Umbilical cord (tissue), 2 donors: Measurements from ENCODE around the gene GALNTL6. TPM values are rescaled to one million over a fixed set of nuclear protein-coding genes. Genes with fewer than 3 reads are reported as not detected.

Experiments used
- DNase-seq: peaks from one replicate; pipeline ENCODE4 v3.0.0-alpha.2; 2015; ENCODE audit warnings: low spot score
- total RNA-seq: library from RNA; depleted of rRNA; stranded (reverse); fragments of >200 nt; gene quantifications from one replicate; pipeline ENCODE4 v1.2.3, GENCODE V29; 2014; ENCODE audit warnings: low replicate concordance; ENCODE audit not compliant: insufficient read depth

GALNTL6 gene
- total RNA-seq, 1 donor from 2014 or later: 6.5 TPM

DNA sequence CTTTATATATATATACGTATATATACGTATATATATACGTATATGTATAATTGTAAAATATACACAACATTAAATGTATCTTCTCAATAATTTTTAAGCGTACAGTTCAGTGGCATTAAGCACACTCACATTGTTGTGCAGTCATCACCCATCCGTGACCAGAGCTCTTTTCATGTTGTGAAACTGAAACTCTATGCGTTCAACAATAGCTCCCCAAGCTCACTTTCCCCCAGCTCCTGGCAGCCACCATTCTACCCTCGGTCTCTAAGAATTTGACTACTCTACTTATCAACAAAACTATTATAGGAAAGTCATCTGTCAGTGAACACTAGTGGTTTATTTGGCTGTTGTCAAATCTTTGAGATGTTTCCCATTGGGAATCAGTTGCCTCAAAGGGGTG is 733.6 kb downstream of the GALNTL6 start:
- DNase-seq: no peak

DNA sequence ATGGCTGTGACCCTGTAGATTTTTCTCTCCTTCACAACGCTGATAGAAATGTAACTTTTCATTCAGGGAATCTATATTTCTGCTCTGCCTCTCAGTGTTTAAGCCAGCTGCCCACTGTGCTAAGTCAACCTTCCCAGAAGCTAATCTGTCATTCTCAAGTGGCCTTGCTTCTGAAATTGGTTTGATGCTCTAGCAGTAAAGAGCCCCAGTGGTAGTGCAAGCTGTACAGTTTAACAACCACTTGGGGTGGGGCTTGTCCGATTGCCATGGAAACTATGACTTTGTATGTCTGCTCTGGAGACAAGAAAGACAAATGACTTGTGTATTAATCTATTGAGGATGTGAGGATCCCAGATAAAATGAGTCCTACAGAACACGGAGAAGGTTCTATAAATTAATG is 734.5 kb downstream of the GALNTL6 start:
- no peak for DNase-seq

DNA sequence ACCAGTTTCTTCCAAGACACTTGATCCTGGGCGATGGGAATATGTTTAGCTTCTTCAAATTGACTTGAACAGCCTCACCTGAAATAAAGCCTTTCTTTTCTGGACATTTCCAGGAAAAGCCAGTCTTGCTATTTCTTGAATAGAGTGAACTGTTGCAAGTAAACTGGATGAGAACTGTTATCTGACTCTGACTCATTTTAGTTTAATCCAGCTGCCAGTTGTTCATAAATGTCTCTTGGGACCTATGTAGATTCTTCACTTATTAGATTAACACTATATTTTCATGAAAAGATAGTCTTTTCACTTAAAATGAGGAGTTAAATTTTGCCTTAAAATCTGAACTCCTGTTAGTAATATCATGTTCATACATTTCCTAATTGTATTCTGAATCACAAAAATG is 740.0 kb downstream of the GALNTL6 start:
- DNase-seq: no peak

DNA sequence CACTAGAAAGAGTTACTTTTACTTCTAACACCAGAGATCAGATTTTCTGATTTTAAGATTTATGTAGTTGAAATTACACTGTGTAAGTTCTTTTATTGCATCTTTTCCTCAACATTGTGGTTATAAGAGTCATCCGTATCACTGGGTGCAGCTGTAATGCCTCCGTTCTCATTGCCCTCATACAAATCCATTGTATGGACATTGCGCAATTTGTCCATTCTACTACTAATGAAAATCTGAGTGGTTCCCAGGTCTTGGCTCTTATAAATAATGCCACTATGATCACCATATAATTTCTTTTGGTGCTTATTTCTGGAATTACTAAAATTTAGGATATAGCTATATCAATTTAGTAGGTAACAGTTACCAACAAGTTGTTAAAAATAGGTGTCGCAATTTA is 741.4 kb downstream of the GALNTL6 start:
- no peak for DNase-seq

DNA sequence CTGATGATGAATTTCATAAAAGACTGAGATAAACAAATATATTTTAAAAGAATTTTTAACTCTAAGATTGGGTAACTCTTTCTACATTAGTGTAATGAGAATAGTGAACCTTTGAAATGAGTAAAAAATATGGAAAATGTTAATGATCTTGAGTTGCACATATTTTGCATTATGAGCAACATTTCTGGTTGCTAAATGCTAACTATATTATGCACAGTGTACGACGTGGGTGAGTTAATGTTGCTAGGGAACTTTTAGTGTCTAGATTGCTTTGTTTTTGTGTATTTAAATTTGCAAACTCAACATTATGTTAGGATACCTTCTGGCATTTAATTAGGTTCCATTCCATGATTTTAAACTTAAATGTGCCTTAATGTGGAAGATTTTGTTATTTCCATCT is 742.5 kb downstream of the GALNTL6 start:
- no peak for DNase-seq

DNA sequence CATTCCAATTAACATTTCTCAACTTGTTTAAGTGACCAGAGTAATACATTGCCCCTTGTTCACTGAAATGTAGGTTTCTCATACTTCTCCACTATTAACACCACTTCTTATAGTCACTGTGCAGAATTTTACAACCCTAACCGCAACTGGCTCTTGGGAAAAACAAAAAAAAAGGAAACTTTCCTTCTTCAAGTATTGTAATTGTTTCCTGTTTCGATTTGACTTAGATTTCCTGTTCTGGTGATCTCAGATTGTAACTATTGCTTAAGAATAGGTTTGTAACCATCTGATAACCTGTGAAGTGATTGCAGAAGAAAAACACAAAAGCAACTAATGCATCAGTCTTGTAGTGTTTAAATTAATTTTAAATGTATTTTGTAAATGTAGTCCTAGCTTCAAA is 760.7 kb downstream of the GALNTL6 start:
- DNase-seq: peak; percentile 17

DNA sequence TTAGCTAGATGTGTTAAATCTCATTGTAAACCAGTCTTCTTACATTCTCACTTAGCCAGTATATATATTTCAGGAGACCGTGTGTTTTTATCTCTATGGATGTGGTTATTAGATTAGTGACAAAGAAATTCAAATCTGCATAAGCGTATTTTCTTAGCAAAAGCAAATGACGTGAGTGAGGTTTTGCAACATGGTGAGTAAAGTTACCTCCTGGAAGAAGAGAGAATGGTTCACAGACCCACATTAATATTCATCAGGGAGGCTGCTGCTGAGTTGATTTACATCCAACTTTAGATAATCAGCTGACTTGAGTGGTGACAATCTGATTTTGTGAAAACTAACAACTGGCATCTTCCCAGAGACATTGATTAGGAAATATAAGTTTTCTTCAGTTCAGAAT is 765.5 kb downstream of the GALNTL6 start:
- DNase-seq: no peak

DNA sequence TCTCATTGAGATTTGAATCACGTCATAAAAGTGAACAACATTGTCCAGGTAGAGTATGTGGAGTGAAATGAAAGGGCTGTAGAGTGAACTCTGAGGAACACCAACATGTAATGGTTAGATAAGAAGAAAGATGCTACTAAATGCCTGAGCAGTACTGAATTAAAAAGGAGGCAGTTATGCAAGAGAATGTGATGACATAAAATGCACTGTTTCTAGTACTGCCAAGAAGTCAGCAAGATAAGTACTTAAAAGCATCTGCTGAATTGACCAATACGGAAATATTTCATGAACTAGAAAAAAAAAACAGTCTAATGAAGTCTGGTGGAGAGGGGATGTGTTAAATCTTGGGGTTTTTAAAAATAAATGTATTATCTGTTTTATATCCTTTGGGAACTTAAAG is 771.6 kb downstream of the GALNTL6 start:
- DNase-seq: peak; percentile 52

DNA sequence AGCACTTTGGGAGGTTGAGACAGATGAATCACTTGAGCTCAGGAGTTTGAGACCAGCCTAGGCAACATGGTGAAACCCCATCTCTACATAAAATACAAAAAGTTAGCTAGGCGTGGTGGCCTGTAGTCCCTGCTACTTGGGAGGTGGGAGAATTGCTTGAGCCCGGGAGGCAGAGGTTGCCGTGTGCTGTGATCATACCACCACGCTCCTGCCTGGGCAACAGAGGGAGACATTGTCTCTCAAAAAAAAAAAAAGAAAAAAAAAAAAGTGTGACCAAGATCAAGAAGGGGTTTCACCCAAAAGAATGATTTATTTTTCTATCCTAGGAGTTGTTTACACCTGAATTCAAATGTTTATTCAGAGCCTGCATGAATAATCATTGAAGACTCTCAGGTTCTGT is 783.0 kb downstream of the GALNTL6 start:
- DNase-seq: no peak

DNA sequence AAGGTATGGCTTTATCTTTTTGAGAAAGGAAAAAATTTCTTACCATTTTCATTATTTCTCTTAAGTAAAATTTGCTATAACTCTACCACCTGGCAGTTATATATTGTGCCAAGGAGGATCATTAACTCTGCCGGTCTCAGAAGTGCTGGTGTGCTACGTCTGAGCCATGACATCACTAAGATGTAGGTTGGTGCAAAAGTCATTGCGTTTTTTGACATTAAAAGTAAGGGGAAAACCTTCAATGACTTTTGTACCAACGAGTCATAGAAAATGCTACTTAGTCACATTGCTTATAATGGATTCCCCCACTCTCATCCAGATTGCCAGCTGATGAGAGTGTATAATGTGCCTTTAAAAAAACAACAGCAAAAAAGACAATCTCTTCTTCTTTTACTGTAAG is 786.4 kb downstream of the GALNTL6 start:
- DNase-seq: no peak

DNA sequence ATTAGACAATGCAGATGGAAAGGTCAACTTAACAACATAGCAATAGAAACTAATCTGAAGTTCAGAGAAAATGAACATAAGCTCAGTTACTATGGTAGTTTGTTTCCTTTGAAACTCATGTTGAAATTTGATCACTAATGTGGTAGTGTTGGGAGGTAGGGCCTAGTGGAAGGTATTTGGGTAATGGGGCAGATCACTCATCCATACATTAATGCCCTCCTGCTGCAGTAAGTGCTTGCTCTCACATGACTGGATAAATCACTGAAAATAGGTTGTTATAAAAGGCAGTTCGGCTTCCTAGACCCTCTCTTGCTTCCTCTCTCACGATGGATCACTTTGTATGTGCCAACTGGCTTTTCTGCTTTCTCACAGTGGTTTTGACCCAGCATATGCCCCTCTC is 788.0 kb downstream of the GALNTL6 start:
- DNase-seq: no peak

DNA sequence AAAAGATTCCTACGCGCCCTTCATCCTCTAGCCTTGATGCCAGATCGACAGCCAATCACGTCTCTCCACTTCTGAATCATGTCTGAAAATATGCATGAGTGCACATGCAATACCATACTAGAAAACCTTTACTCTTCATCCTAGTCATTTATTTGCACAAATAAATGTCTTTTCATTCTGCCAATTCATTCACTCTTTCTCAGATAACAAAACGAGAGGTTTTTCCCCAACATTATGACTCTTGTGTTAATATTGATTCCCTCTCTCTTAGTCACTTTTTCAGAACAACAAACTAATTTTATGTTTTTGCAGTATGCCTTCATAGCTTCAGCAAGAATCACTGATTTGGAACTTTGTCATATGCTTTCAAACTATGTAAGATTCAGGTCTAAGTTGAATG is 806.0 kb downstream of the GALNTL6 start:
- no peak for DNase-seq

DNA sequence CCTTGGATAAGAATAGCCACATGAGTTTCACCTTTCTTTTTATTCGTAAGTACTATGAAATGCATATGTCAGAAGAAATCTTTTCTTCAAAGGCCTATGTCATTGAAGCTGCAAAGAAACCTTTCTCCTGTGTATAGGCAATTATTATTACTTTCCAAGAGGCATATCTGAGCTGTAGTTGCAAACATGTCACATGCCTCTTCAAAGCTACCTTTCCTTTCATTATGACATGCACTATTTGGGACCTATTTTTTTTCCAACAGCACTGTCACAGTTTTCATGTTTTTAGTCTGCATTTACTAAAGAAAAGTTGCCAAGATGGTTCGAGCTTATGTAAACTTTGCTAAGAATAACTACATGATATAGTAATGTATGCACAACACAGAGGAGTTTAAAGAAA is 806.6 kb downstream of the GALNTL6 start:
- DNase-seq: no peak

DNA sequence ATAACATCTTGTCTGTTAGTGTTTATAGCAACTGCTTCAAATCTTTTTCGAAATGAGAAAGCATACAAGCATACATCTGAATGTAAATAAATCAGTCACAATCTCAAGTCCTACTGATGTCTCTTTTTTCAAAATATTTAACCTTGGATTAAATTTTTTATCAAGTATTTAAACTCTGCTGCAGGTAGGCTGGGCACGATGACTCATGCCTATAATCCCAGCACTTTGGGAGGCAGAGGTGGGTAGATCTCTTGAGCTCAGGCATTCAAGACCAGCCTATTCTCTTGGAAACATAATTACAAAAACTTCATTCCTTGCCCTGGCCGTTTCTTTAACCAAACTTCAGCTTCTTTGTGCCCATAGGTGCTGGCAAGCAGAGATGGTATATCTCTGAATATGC is 815.1 kb downstream of the GALNTL6 start:
- DNase-seq: no peak

DNA sequence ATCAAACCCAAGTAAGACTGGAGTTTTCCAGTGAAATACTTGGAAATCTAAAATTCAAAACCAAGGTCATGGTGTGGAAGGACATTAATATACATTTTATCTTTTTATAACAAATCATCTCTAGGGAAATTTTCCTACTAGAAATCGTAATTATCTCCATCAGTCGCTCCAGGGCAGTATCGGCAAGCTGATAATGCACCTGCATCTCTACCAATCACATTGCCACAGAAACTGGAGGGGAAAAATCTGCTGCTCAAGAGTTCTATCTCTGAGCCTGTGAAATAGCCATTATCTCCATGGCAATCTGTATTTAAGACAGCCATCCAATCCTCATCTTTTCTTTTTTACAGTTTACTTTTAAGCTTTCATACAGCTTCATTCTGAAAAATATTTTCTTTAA is 817.1 kb downstream of the GALNTL6 start:
- DNase-seq: no peak

DNA sequence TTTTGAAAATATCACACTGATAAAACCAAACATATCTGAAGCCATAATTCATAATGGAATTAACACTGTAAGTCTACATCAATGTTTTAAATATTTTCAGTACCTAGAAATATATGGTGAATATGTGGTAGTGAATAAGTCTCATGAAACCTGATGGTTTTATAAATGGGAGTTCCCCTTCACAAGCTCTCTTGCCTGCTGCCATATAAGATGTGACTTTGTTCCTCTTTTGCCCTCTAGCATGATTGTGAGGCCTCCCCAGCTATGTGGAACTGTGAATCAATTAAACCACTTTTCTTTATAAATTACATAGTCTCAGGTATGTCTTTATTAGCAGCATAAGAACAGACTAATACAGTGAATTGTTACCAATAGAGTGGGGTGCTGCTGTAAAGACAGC is 818.6 kb downstream of the GALNTL6 start:
- DNase-seq: no peak

DNA sequence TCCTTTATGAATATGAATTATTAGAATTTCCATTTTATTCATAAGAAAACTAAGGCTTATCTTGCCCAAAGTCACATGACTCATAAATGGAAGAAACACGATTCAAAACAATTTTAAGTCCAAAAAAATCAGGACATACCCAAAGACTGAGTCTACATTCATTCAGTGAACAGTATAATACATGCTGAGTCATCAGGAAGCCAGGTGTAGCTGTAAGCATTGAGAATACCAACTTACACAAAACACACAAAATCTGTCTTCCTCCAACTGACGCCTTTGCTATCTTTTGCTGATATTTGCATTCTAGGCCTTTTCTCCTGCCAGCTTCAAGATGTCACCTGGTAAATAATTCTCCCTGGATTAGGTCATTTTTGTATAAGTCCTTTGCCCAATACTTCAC is 835.3 kb downstream of the GALNTL6 start:
- no peak for DNase-seq

DNA sequence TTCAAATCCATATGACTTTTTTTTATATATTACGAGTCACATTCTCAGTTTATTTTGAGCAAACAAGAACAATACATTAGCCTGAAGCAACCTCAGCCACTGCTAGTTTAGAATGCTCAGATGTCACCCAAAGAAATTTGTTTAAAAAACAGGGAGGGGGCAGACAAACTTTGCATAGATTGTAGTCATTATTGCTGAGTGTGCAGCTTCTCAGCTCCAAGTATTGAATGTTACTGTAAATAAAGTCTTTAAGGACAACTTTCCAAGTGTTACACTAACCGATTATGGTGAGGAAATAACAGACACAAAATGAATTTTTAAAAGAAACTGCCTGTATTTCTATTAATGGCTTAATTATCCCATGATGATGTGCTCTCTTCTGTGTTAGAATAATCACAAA is 835.9 kb downstream of the GALNTL6 start:
- no peak for DNase-seq

DNA sequence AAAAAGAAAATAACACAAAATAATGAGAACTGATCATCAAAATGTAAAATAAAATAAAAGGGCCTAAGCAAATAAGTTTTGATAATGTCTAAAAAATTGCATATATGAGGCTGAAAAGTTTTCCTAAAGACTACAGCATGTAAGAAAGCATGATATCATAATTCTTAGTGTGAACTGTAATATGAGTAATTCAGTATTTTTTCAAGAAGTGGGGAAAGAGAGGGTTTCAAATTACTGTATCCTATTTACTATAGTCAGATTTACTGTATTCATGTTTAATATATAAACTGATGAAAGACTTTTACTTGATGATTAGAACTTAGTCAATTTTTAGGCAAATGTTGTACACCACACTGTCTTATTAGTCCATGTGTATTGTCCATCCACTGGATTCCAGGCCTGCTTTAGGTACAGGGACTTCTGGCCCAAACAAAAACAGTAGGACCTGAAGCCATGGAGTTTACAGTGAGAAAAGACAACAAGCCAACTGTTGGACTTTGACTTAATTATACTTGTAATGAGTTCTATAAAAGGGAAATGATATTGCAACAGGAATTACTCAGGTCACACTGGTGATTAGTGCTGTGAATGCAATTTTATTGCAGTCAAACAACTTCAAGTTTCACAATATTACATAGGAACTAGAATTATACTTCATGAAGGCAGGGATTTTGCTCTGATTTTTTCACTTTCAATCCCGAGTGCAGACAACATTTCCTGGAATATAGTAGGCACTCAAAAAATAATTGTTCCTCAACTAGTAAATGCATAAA is 837.7 kb downstream of the GALNTL6 start:
- no peak for DNase-seq

DNA sequence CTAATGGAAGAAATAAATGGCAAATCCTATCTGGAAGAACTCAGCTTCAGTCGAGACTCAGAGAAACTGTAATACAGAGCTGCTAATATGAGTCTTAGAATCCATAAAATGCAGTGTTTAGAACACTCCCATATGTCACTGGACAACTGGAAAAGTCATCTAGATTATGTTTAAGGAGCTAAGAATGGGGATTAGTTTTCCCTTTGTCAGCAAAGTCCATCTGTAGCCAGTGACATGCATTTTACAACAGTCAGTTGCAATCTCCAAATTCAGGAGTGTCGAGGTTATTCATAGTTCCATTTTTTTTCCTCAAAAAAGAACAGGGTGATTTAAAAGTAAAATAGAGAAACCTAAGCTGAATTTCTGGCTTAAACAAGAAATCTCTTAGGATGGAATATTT is 838.8 kb downstream of the GALNTL6 start:
- DNase-seq: no peak

DNA sequence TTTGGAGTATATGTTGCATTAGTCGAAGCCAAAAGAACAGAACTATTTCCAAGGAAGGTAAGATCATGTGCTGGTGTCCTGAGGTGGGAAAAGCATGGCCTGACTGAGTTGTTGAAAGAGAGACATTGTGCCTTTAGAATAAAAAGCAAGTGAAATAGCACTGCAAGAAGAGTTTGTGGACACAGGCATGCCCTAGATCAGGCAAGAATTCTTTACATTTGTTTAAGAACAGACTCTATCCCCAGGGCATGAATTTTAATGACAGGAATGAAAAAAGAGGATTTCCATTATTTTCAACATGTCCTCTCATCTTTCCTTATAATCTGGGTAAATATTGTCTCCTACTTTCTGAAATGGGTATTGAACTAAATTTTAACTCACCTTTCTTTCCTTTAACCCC is 839.2 kb downstream of the GALNTL6 start:
- no peak for DNase-seq

DNA sequence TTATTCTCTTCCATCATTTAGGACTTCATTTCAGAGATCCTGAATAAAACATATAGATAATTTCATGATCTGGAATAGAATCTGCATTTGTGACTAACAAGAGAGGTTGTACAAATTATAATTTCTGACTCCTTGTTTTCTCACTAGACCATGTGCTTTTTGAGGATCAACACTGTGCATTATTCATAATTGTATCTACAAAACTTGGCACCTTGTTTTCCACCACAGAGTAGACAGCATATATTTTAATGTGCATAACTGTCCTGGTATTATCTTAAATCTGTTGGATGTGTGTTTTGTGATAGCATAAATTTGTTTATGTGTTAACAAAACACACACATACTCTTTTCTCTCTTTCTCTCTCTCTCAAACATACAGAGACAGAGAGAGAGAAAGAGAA is 840.5 kb downstream of the GALNTL6 start:
- DNase-seq: no peak

DNA sequence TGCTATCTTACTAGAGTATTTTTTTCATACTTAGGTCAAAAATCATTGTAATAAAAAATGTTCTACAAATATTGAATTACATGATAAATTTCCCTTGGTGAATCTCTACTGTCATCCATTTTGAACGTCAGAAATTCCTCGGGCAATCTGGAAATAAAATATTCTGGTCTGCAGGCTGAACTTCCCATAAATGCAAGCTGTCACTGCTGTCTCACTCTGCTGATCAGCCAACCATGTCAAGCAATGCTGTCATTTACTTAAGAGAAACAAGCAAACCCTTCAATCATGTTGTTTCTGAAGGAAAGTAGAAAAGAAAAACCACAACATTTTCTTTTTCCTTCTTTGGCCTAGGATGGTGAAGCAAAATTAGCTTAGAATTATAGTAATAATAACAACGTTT is 841.3 kb downstream of the GALNTL6 start:
- no peak for DNase-seq

DNA sequence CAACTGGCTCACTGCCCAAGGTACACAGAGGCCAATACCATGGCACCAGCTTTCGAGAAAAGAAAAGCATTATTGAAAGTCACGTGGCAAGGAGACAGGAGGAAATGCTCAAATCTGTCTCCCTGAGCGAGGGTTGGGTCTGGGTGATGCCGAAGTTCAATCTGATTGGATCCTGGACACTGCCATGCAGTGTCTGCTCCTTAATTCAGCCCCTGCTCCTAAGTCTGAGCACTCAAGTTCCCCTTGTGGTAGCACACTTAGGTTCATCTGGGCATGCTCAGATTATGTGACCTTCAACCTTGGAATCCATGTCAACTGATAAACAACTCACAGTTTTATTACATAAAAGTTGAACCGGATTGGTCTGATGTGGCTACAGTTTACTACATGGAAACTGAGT is 842.9 kb downstream of the GALNTL6 start:
- DNase-seq: no peak
